Measurements from ENCODE around the gene CCDC92B.

Gene CCDC92B

GRCh38 chr17:2796164-2797125 is 47.0 kb upstream of the CCDC92B start, which contains the start of gene RAP1GAP2:
Gene RAP1GAP2 (plus strand): TSS chr17:2796438. CDS start chr17:2796528, 90 bp downstream.
- TF ChIP-seq MAX (IDR thresholded peaks at IDR 0.05; ENCODE audit: low read depth, low read length), result no peak; the same call in 1 of the 2 replicates
- TF ChIP-seq CTCF (IDR thresholded peaks at IDR 0.05; ENCODE audit: low read depth, low read length), result peak; percentile 19
- TF ChIP-seq POLR2A (IDR thresholded peaks at IDR 0.05; ENCODE audit: extremely low read depth, insufficient read length), result no peak
- peak; percentile 31 for TF ChIP-seq MYC (IDR thresholded peaks at IDR 0.05; ENCODE audit: low read depth, low read length)
- H3K4me3 ChIP-seq (ENCODE audit: low read depth, low read length), result peak within 1 kb of the TSS; percentile 66
- DNase-seq (ENCODE audit: low read depth), result peak; percentile 95

GRCh38 chr17:2795441-2796163 is 46.1 kb upstream of the CCDC92B start:
- no peak for DNase-seq (ENCODE audit: low read depth)
- H3K4me3 ChIP-seq (ENCODE audit: low read depth, low read length), result peak overlapping the region; percentile 54

GRCh38 chr17:2794111-2794803 is 44.8 kb upstream of the CCDC92B start:
- DNase-seq (ENCODE audit: low read depth), result peak; percentile 30
- no peak overlapping the region for H3K4me3 ChIP-seq (ENCODE audit: low read depth, low read length)
- no peak for TF ChIP-seq CTCF (IDR thresholded peaks at IDR 0.05; ENCODE audit: low read depth, low read length)
- no peak for TF ChIP-seq MAX (IDR thresholded peaks at IDR 0.05; ENCODE audit: low read depth, low read length)
- no peak for TF ChIP-seq POLR2A (IDR thresholded peaks at IDR 0.05; ENCODE audit: extremely low read depth, insufficient read length)
- no peak for TF ChIP-seq MYC (IDR thresholded peaks at IDR 0.05; ENCODE audit: low read depth, low read length)

More at GRCh38 chr17:2795441-2796163, 46.1 kb upstream of the CCDC92B start:
- TF ChIP-seq MYC (IDR thresholded peaks at IDR 0.05; ENCODE audit: low read depth, low read length) (no peak), POLR2A (IDR thresholded peaks at IDR 0.05; ENCODE audit: extremely low read depth, insufficient read length) (no peak), MAX (IDR thresholded peaks at IDR 0.05; ENCODE audit: low read depth, low read length) (peak; percentile 65; the same call in 1 of the 2 replicates)

- H3K4me3 ChIP-seq (ENCODE audit: low read depth, low read length), result no peak overlapping the region
- DNase-seq (ENCODE audit: low read depth), result peak; percentile 50
- TF ChIP-seq MYC (IDR thresholded peaks at IDR 0.05; ENCODE audit: low read depth, low read length) (no peak), CTCF (IDR thresholded peaks at IDR 0.05; ENCODE audit: low read depth, low read length) (peak; percentile 4)
These were observed 43.1 kb upstream of the CCDC92B start for GRCh38 chr17:2792366-2793169.

- TF ChIP-seq CTCF (IDR thresholded peaks at IDR 0.05; ENCODE audit: low read depth, low read length), result no peak
- TF ChIP-seq MYC (IDR thresholded peaks at IDR 0.05; ENCODE audit: low read depth, low read length), result no peak
- TF ChIP-seq POLR2A (IDR thresholded peaks at IDR 0.05; ENCODE audit: extremely low read depth, insufficient read length), result no peak
- no peak for TF ChIP-seq MAX (IDR thresholded peaks at IDR 0.05; ENCODE audit: low read depth, low read length)
- DNase-seq (ENCODE audit: low read depth), result peak; percentile 75
- H3K4me3 ChIP-seq (ENCODE audit: low read depth, low read length), result no peak overlapping the region
These were observed 40.2 kb upstream of the CCDC92B start for GRCh38 chr17:2789700-2790099.

Data from NB4 (cell line).